CD4-positive, alpha-beta memory T cell (primary cell): ENCODE measurements around the gene DCUN1D3. TPM values are rescaled to one million over a fixed set of nuclear protein-coding genes. Genes with fewer than 3 reads are reported as not detected.
"Not testable (repeated sequence)": the region's sequence is repeated elsewhere in the genome, so short reads cannot be mapped to it uniquely, and the experiment has no call there.

ENCODE experiments used
- CTCF ChIA-PET: fragments of 350-600 bp; sonication (Branson Sonifier 250); formaldehyde crosslinking; loops from one replicate; lab custom pipeline; 2021; ENCODE audit warnings: inconsistent platforms; ENCODE audit not compliant: partially characterized antibody; lab: Charles Lee
- POLR2A ChIA-PET: fragments of 350-600 bp; sonication (Branson Sonifier 250); formaldehyde crosslinking; loops from one replicate; lab custom pipeline; 2021; ENCODE audit not compliant: partially characterized antibody; lab: Charles Lee
- DNase-seq, 5 donors: peaks; one replicate each; pipeline versions ENCODE4 v3.0.0 to v3.0.0-alpha.2; 2020 to 2022; ENCODE audit warnings: mixed read lengths in 1 of 5
- H3K27ac ChIP-seq: one replicate; pipeline ENCODE4 v1.7.0; 2013; ENCODE audit warnings: low read depth, low read length
- H3K27me3 ChIP-seq: 2 replicates; pipeline ENCODE4 v1.7.0; 2013; ENCODE audit warnings: mild to moderate bottlenecking, low read length, moderate library complexity; ENCODE audit not compliant: insufficient read depth
- H3K36me3 ChIP-seq: 2 replicates; pipeline ENCODE4 v1.7.0; 2013; ENCODE audit warnings: mild to moderate bottlenecking, low read length, moderate library complexity; ENCODE audit not compliant: insufficient read depth
- H3K4me1 ChIP-seq: 2 replicates; pipeline ENCODE4 v1.7.0; 2013; ENCODE audit warnings: mild to moderate bottlenecking, low read length, moderate library complexity; ENCODE audit not compliant: insufficient read depth
- H3K4me3 ChIP-seq, 2 donors: one replicate each; pipeline ENCODE4 v1.7.0; 2013; ENCODE audit warnings: low read length in 2 of 2, mild to moderate bottlenecking in 1 of 2
- H3K9me3 ChIP-seq, 2 donors: one replicate each; pipeline ENCODE4 v1.7.0; 2013; ENCODE audit warnings: low read length in 2 of 2, control low read depth in 1 of 2; ENCODE audit not compliant: control insufficient read depth in 1 of 2
- H3K27ac Mint-ChIP-seq, 7 donors: one replicate each; pipeline ENCODE4 v1.8.0; 2020 to 2021; ENCODE audit warnings: mixed read lengths in 7 of 7, mild to moderate bottlenecking in 6 of 7, inconsistent platforms in 3 of 7, moderate library complexity in 3 of 7
- H3K27me3 Mint-ChIP-seq, 2 donors: one replicate each; pipeline ENCODE4 v1.8.0; 2020 to 2021; ENCODE audit warnings: mixed read lengths in 2 of 2
- H3K36me3 Mint-ChIP-seq, 2 donors: one replicate each; pipeline ENCODE4 v1.8.0; 2020 to 2021; ENCODE audit warnings: mixed read lengths in 2 of 2, inconsistent platforms in 1 of 2, mild to moderate bottlenecking in 1 of 2
- H3K4me1 Mint-ChIP-seq, 4 donors: one replicate each; pipeline ENCODE4 v1.8.0; 2020 to 2021; ENCODE audit warnings: mixed read lengths in 4 of 4, mild to moderate bottlenecking in 1 of 4
- H3K4me3 Mint-ChIP-seq, 8 donors: one replicate each; pipeline ENCODE4 v1.8.0; 2020 to 2021; ENCODE audit warnings: mixed read lengths in 8 of 8, mild to moderate bottlenecking in 7 of 8, moderate library complexity in 6 of 8, inconsistent platforms in 3 of 8
- H3K9me3 Mint-ChIP-seq, 8 donors: one replicate each; pipeline ENCODE4 v1.8.0; 2020 to 2021; ENCODE audit warnings: mixed read lengths in 8 of 8, mild to moderate bottlenecking in 5 of 8, inconsistent platforms in 3 of 8, moderate library complexity in 1 of 8
- intact Hi-C: fragments of 100-400 bp; cut with micrococcal nuclease; formaldehyde crosslinking; loops from one replicate; pipeline ENCODE4 v1.15.1; 2023
- polyA plus RNA-seq, 2 donors: library from polyadenylated mRNA; unstranded; fragments of 300-500 nt; fragmentation: Illumina TruSeq; gene quantifications; one replicate each; pipeline ENCODE4 v1.2.3, GENCODE V29; 2021
- total RNA-seq, 2 experiments: library from RNA; stranded (reverse); gene quantifications; one replicate each; pipeline ENCODE4 v1.2.3, GENCODE V29; 2021

DCUN1D3 gene
- total and polyA plus RNA-seq, 4 experiments from 2014 or later: 0.11 to 7.5 (median 3.7) TPM

- Histone ChIP-seq H3K9me3 (no peaks in the 10 kb centered on the region), H3K4me1 (peaks cover 10% of the 10 kb centered on the region), H3K27ac (no peak overlapping the region), H3K27me3 (no peaks in the 10 kb centered on the region), H3K4me3 (no peak overlapping the region), H3K36me3 (no peaks in the 10 kb centered on the region)
- POLR2A ChIA-PET: no interaction called here
- Mint-ChIP-seq H3K27me3 (no peaks in the 10 kb centered on the region), H3K9me3 (no peaks in the 10 kb centered on the region), H3K4me1 (peaks cover 2 to 17% (median 11%) of the 10 kb centered on the region in 4 donors), H3K27ac (no peak overlapping the region), H3K36me3 (no peaks in the 10 kb centered on the region), H3K4me3 (no peak overlapping the region)
- CTCF ChIA-PET: no interaction called here
- DNase-seq: no peak
- intact Hi-C loops: no loop called here
Measured at GRCh38 chr16:20811889-20812439, 88.2 kb downstream of the DCUN1D3 start.

GRCh38 chr16:20807862-20808261 lies 92.3 kb downstream of the DCUN1D3 start:
- Histone ChIP-seq H3K9me3 (no peaks in the 10 kb centered on the region), H3K4me3 (no peak overlapping the region), H3K27ac (no peak overlapping the region), H3K36me3 (no peaks in the 10 kb centered on the region), H3K4me1 (peaks cover 10% of the 10 kb centered on the region), H3K27me3 (no peaks in the 10 kb centered on the region)
- Mint-ChIP-seq H3K27ac (peak overlapping the region in 6 of 7 donors; percentile 26 to 93 (median 50)), H3K4me3 (peak overlapping the region; percentile 76 to 100 (median 99)), H3K4me1 (peaks cover 3 to 27% (median 16%) of the 10 kb centered on the region in 4 donors), H3K36me3 (peaks cover 0 to 5% of the 10 kb centered on the region in 2 donors), H3K27me3 (no peaks in the 10 kb centered on the region), H3K9me3 (no peaks in the 10 kb centered on the region)
- intact Hi-C loops: loop anchor here (2.0 to 10.0 kb wide), 2 partner anchors 37 to 97 kb away; partner anchors contain the start of genes DCUN1D3 and LYRM1
- ChIA-PET POLR2A (no interaction called here), CTCF (interaction anchor here (2.2 kb wide), 1 partner anchor 43 kb away, joined by 7 read pairs; no protein-coding TSS in a partner anchor)
- DNase-seq: no peak

- POLR2A ChIA-PET: interaction anchor here (0.8 to 1.8 kb wide), 8 partner anchors 8 to 1739 kb away, joined by 3 to 16 read pairs (median 4); partner anchors contain the start of genes COQ7, DCUN1D3, LYRM1 and THUMPD1
- Histone ChIP-seq H3K36me3 (no peaks in the 10 kb centered on the region), H3K9me3 (no peaks in the 10 kb centered on the region), H3K27ac (peak within 1 kb of the TSS; percentile 81), H3K27me3 (no peaks in the 10 kb centered on the region), H3K4me1 (peaks cover 10% of the 10 kb centered on the region), H3K4me3 (peak within 1 kb of the TSS; percentile 73 to 80)
- H3K27me3 Mint-ChIP-seq: no peaks in the 10 kb centered on the region
- peak within 1 kb of the TSS; percentile 93 to 98 (median 95) for H3K27ac Mint-ChIP-seq
- CTCF ChIA-PET: interaction anchor here (0.9 to 3.9 kb wide), 9 partner anchors 9 to 69 kb away, joined by 3 to 15 read pairs (median 4); no protein-coding TSS in a partner anchor
- H3K4me3 Mint-ChIP-seq: peak within 1 kb of the TSS; percentile 96 to 100 (median 99)
- no peaks in the 10 kb centered on the region for H3K9me3 Mint-ChIP-seq
- intact Hi-C loops: loop anchor here (1.0 to 10.0 kb wide), 4 partner anchors 38 to 98 kb away; partner anchors contain the start of genes ACSM3, DCUN1D3, LYRM1 and THUMPD1
- peaks cover 3 to 27% (median 16%) of the 10 kb centered on the region in 4 donors for H3K4me1 Mint-ChIP-seq
- DNase-seq: peak; percentile 67 to 84 (median 70)
- peaks cover 0 to 5% of the 10 kb centered on the region in 2 donors for H3K36me3 Mint-ChIP-seq
Measured at GRCh38 chr16:20806168-20807050, 93.7 kb downstream of the DCUN1D3 start, which contains the start of the genes ERI2 and REXO5. ERI2 (minus strand) TSS chr16:20806472; CDS start chr16:20806430, 42 bp downstream. REXO5 (plus strand) TSS chr16:20806527; CDS start chr16:20806954, 427 bp downstream.

GRCh38 chr16:20805684-20806167 lies 94.4 kb downstream of the DCUN1D3 start:
- Mint-ChIP-seq H3K4me1 (peaks cover 3 to 26% (median 14%) of the 10 kb centered on the region in 4 donors), H3K27ac (peak overlapping the region; percentile 48 to 98 (median 84)), H3K4me3 (peak overlapping the region; percentile 96 to 100 (median 99))
- not testable (repeated sequence) for H3K9me3 Mint-ChIP-seq, H3K27me3 ChIP-seq, H3K9me3 ChIP-seq, H3K36me3 ChIP-seq, H3K27me3 Mint-ChIP-seq, H3K36me3 Mint-ChIP-seq, H3K4me1 ChIP-seq, DNase-seq
- Histone ChIP-seq H3K4me3 (peak overlapping the region; percentile 73 to 80), H3K27ac (peak overlapping the region; percentile 81)
- ChIA-PET CTCF (interaction anchor here (1.1 to 3.9 kb wide), 5 partner anchors 12 to 45 kb away, joined by 3 to 15 read pairs (median 4); no protein-coding TSS in a partner anchor), POLR2A (interaction anchor here (1.2 to 1.8 kb wide), 6 partner anchors 7 to 95 kb away, joined by 3 to 16 read pairs (median 4); partner anchors contain the start of genes DCUN1D3, LYRM1 and THUMPD1)
- intact Hi-C loops: loop anchor here (1.0 to 10.0 kb wide), 4 partner anchors 39 to 99 kb away; partner anchors contain the start of genes ACSM3, DCUN1D3, LYRM1 and THUMPD1

Other genes with a start within 250 kb of the DCUN1D3 start
- under 1 TPM; 0.29 to 0.44 TPM for gene ACSM1, start 202.7 kb downstream of the DCUN1D3 start, total RNA-seq
- gene ACSM1, start 202.7 kb downstream of the DCUN1D3 start, polyA plus RNA-seq: under 1 TPM in 1 of 2 donors, not detected in 1; 0.11 TPM
- 10 to 100 TPM; 73.2 to 74.4 TPM for gene THUMPD1, start 158.5 kb downstream of the DCUN1D3 start, total RNA-seq
- gene THUMPD1, start 158.5 kb downstream of the DCUN1D3 start, polyA plus RNA-seq: 10 to 100 TPM; 58.1 to 72.9 TPM
- 1 to 10 TPM; 3.3 to 6.7 TPM for gene ACSM3, start 136.3 kb downstream of the DCUN1D3 start, total RNA-seq
- gene ACSM3, start 136.3 kb downstream of the DCUN1D3 start, polyA plus RNA-seq: 1 to 10 TPM; 4.9 to 5.9 TPM
- gene ERI2, start 93.9 kb downstream of the DCUN1D3 start, total RNA-seq: 1 to 10 TPM; 3.7 to 4.0 TPM
- 1 to 10 TPM; 2.8 to 3.2 TPM for gene ERI2, start 93.9 kb downstream of the DCUN1D3 start, polyA plus RNA-seq
- gene REXO5, start 93.8 kb downstream of the DCUN1D3 start, total RNA-seq: 1 to 10 TPM in 1 of 2 experiments, under 1 TPM in 1; 0.53 to 1.1 TPM
- under 1 TPM; 0.22 to 0.39 TPM for gene REXO5, start 93.8 kb downstream of the DCUN1D3 start, polyA plus RNA-seq
- 10 to 100 TPM; 25.8 to 27.4 TPM for gene LYRM1, start 413 bp upstream of the DCUN1D3 start, total RNA-seq
- 10 to 100 TPM; 42.0 to 54.3 TPM for gene LYRM1, start 413 bp upstream of the DCUN1D3 start, polyA plus RNA-seq